Fibroblast of skin of abdomen (primary cell): ENCODE measurements around the gene KCNJ12.
"Not testable (repeated sequence)": the region's sequence is repeated elsewhere in the genome, so short reads cannot be mapped to it uniquely, and the experiment has no call there.

Experiments
- DNase-seq: peaks from one replicate; pipeline ENCODE4 v3.0.0-alpha.2; 2013

The KCNJ12 gene

DNA sequence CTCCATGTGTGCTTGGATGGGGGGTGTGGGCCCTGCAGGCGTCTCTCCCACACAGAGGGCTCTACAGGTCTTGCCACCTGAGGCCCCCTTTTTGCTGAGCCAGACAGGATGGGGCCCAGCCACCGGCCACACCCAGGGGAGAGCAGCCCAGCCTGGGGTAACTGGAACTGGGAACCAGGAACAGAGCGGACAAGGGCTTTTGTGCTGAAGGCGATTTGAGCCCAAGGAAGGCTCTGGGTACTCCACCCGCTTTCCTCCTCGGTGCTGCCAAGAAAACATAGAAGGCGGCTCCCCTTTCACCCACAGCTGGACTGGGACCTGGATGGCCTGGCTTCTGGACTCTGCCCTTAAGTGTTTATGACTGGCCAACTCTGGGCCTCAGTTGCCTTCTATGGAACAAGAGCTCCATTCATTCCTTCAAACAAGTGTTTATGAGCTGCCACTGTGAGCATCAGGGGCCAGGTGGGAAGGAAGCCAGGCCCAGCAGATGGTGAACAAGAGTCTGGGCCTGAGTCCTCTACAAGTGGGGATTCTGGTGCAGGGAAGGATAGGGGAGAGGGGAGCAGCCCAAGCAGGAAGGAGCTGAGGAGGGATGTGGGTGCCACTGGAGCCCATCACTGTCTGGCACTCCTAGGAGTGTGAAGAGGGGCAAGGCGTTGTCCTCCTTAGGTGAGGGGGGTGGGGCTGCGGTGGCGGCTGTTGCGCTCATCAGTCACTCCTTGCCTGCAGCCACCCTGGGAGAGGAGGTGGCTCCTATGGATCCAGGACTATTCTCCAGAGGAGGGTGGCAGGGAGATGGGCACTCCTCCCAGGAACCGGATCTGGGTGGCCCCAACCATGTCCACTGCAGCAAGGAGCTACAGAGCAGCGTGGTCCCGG lies 46.4 kb downstream of the KCNJ12 start:
- not testable (repeated sequence) for DNase-seq

DNA sequence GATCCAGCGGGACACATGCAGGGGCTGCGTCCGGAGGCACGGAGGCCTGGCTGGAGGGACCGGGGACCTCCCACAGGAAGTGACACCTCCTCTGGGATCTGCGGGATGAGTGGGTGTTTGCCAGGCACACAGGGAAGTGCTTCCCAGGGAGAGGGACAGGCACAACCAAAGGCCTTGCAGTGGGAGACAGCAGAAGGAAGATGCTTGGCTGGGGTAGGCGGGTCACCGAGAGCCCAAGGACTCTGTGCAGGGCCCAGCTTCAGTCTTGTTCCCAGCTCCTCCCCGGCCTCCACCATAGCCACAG lies 47.0 kb downstream of the KCNJ12 start:
- not testable (repeated sequence) for DNase-seq

DNA sequence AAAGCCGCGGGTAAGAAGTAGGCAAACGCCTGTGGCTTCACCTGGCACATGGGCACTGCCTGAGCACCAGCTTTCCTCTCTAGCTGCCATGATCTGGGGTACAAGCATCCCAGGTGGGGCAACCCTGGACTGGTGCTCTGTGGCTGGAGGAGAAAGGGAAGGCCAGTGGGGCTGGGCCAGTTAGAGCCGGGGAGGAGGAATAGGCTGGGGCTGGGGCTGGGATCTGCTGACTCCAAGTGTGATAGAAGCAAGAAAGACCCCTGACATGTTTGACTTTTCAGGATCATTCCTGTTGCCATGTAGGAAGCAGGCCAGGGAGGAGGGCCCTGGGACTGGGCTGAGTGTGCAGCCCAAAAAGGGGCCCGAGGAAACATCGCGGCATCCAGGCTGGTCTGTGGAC lies 48.5 kb downstream of the KCNJ12 start:
- DNase-seq, result not testable (repeated sequence)

DNA sequence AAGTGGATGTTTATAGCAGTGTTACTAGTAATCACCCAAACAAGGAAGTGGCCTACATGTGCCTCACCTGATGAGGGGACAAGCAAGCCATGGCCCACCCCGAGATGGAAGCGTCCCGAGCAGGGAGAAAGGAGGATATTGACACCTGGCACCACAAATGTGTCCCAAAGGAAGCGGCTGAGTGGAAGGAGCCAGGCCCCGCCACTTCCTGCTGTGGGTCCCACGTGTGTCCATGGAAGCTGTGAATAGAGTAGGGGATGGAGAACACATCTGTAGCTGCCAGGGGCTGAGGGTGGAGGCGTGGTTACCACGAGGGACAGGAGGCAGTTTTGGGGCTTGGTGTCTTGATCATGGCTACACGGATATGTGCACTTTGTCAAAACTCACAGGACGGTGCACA lies 49.2 kb downstream of the KCNJ12 start:
- DNase-seq, result no peak

DNA sequence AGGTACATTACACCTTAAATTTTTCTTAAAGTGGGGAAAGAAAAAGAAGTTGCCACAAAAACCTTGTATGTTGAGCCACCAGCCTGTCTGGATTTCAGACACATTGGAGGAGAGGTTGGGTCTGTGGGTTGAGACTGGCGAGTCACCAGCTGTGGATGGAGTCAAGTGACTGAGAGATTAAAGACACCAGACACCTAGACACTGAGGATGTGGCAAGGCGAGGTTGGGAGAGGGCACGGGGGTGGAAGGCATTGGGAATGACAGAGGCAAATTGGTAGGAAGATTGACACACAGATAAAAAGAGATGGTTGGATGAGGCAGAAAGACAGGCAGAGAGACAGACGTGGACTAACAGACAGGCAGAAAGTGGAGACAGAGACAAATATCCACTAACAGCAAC lies 49.6 kb downstream of the KCNJ12 start:
- peak; percentile 26 for DNase-seq

DNA sequence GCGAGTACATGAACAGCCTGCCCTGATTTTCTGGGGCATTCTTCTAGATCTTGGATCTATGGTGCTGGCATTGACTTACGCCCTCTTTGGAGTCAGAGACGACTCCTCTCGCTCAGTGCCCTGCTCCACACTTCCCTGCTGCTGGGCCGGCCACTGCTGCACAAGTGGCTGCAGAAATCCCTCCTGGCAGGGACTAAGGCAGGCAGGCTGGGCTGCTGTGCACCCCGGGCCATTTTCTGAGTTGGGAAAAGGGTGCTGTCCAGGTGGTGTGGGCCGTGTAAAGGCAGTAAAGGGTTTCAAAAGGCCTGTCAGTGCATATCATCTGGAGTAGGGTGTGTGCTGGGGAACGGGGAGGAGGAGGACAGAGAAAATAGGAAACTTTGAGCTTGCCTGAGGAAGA lies 50.1 kb downstream of the KCNJ12 start:
- DNase-seq, result not testable (repeated sequence)

DNA sequence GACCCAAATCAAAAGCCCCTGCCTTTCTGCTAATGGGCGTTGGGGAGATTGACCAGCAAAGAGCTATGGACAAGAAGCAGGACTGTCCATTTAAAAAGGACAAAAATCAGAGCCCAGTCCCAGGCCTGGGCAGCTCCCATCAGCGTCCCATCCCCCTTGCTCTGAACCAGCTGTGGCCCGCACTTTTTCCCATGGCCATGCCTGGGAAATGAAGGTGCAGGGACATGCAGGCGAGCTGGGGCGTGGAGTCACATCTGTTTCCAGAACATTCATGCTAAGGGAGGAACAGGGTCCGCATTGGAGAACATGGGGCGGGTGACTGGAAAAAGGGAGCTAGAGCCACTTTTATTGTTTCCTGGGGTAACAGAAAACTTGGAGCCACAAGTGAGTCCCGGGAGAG lies 50.7 kb downstream of the KCNJ12 start:
- DNase-seq, result not testable (repeated sequence)

DNA sequence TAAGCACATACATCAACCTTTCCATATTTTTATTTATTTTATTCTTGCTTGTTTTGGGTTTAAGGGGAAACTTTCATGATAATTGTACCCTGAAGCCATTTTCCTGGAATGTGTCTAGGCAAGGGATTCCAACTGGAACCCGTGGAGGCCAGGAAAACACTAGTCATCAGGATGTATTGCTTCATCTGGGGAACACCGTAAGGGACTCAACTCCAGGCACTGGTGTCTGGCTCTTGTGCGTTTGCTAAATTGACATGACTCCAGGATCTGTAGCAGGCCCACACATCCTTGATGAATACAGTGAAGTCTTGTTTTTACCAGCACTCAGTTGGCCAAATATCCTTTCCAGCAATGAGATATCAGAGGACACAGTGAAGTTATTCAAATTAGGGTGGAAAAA lies 51.6 kb downstream of the KCNJ12 start:
- DNase-seq, result not testable (repeated sequence)

DNA sequence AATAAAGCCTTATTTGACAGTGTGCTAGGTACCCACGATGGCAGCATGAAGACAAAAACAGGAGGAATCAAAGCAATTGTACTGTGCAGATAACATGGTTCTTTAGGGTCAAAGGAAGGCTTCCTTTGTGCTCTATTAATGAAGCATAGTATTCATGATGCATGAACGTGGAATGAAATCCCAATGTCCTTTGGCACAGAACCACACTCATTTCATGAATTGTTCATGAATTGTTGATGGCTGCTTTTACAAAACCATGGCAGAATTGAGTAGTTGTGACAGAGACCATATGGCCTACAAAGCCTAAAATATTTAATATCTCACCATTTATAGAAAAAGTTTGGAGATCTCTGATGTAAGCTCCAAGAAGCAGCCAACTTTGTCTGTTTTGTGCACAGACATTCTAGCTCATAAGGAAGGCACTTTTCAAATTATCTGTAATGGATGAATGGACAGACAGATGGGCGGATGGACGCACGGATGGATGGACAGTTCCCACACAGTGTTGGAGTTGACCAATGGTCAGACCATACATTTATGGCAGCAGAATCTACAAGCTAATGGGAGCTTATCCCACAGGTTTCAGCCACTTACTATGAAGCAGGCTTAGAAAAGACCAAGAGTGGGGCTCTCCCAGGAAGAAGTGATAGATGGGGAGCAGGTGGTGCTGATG lies 52.7 kb downstream of the KCNJ12 start:
- DNase-seq, result peak; percentile 67

DNA sequence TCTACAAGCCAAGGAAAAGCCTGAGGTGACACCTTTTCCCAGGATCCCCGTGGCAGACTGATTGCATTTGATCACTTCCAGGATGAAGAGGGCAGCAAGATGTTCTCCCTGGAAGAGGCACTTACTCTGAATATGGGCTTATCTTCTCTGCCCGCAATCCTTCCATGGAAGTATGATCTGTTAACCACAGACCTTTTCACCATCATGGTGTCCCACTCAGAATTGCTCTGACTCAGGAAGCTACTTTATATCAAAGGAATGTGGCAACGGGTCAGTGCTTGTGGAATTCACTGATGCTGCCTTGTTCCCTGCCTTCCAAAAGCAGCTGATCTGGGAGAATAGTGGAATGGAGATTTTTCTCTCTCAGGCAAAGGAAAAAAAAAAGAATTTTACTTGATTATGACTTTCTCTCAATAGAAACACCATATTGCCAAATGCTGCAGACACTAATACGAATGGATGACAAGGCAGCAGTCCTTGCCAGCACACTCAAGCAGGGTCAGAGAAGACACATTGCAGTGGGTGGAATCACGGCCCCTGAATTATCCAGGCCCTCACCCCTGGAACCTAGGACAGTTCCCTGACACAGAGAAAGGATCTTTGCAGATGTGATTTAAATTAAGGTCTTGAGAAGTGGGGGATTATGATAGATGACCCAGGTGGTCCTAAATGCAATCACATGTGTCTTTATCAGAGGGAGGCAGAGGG lies 53.9 kb downstream of the KCNJ12 start:
- DNase-seq, result peak; percentile 38

DNA sequence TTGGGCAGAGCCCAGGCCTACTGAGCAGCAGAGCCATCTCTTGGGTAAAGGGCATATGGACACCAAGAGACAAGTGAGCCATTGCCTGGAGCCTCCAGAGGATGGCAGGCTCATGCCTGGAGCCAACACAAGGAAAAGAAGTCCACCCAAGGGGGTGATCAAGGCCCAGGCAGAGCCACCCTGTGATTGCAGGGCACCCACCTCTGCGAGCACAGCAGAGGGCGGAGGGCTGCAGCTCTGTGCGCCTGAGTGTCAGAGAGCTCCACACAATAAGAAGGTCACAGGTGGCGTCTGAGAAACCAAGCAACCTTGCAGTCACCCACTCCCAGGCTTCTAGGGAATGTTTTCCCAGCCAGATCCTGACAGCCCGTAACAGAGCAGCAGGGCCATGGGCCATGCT lies 57.8 kb downstream of the KCNJ12 start:
- DNase-seq, result not testable (repeated sequence)

DNA sequence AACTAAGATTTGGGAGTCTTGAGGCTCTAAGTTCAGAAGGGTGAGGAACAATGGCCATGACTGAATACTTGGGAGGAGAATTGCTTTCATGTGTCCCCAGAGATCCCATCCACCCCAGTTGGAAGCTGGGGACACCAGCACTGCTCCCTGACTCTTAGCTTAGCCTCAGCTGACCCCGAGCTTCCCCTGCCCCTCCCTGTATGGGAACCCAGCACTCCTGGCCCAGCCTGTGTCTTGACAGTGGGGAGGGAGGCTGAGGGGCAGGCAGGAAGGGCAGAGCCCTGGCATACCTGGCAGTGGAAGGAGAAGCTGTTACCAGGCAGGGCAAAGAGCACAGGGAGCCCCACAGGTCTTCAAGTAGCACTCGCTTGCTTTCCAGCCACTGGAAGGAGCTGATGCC lies 58.8 kb downstream of the KCNJ12 start:
- not testable (repeated sequence) for DNase-seq

DNA sequence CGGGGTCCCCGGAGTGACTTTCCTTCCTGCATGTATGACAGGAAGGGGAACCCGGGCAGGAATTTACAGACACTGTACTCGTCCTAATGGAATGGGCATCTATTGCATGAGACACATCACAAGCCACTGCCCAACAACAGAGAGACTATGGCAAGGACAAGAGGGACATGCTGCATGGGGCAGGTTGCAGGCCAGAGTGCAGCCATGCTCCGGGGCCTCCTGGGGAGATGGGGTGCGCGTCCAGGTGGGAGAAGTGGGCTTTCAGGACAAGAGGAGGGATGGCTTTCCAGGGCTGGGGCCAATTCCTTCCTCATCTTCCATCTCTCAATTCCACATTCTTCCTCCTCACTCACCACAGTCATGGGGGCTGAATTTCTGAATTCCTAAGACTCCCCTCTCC lies 60.3 kb downstream of the KCNJ12 start:
- DNase-seq, result not testable (repeated sequence)

DNA sequence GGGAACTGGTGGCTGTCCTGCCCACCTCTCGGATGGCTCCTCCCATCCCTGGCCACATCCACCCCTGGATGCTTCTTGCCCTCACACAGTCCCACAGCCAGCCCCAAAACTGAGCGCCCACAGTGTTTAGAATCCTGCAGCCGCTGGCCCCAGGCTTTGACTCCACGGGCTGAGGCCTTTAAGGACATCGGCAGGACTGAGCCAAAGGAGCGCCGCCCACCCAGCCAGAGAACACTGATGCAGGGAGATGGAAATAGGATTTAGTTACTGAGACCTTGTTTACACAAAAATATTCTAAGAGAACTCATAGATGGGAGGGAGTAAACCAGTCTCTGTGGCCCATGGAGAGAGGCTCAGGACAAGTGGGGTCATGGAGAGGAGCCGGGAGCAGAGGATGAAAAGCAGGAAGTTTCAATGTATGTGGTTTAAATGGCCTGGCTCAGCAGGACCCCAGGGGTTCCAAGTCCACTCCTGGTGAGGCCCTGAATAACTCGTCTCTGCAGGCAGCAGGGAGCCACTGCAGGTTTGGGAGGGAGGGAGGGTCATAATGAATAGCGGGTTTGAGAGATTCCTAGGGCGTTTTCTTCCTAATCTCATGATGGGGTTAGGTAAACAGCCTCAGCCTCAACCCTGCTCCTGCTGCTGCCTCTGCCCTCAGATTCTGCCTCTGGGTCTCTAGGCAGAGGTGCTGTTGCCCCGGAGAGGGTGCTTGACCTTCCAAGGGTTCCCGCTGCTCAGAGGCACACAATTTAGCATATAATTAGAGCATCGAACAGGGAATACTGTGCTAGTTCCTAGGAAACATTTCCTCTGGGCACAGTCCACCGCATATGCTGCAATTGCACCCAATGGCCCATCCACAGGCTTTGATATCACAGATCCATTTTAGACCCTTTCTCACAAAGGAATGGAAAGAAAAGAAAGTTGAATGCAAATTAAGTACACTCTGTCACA lies 61.0 kb downstream of the KCNJ12 start:
- DNase-seq, result not testable (repeated sequence)

DNA sequence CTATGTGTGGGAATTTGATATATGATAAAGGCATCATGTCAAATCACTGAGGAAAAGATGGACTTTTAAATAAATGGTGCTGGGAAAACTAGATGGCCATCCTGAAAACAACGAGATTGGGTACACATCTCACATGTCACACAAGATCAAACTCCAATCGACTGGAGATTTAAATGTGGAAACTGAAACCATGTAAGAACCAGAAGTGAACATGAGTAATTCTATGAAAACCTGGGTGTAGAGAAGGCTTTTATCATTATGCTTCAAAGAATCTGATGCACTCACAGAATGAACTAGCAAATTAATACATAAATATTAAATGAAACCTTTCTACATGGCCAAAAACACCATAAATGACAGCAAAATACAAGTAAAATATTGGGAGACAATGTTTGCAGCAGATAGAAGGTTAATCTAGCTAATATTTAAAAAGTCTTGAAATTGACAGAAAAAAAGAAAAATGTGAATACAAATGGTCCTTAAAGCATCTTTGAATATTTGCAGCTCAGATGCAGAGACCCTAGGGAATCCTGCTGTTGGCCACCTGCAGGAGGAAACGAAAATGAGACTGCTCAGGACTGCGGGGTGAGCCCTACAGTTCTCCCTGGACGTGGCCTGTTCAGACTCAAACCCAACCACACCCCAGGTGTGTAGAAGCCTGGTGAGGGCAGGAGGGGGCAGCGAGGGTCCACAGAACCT lies 62.3 kb downstream of the KCNJ12 start:
- DNase-seq, result not testable (repeated sequence)

DNA sequence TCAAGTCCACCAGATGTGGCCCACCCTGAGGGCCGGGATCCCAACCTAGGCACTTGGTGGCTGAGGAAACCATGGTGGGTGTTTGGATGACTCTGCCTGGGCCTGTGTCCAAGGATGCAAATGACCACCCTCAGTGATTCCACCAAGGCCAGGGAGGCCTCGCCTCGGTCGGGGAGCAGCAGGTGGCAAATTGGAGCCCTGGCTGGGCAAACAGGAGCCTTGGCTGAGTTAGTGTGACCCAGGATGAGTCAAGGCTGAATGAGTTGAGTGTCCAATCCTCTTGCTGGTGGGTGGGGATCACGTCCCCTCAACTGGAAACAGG lies 62.8 kb downstream of the KCNJ12 start:
- DNase-seq, result not testable (repeated sequence)

DNA sequence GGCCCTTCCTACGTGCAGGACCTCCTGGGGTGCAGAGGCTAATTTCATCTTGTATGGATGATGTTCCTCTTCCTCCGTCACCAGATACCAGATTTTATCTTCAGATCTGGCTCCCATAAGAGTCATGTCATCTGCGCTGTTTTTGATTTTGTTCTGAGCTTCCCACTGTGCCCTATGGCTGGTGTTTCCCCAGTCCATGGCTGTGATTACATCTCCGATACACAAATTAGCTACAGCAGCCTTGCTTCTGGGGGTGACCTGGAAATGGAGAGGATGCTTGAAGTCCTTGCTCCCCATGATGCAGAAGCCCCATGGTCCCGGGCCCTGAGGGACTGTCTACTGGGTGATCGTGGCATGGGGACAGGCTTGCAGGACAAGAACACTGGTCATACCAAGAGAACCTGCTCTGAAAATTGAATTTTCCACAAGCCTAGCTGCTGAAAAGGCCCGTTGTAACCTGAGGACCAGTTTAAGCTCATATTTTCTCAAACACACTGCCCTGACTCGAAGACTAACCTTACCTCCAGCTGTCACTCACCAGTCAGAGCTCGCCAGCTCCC lies 69.0 kb downstream of the KCNJ12 start:
- no peak for DNase-seq

DNA sequence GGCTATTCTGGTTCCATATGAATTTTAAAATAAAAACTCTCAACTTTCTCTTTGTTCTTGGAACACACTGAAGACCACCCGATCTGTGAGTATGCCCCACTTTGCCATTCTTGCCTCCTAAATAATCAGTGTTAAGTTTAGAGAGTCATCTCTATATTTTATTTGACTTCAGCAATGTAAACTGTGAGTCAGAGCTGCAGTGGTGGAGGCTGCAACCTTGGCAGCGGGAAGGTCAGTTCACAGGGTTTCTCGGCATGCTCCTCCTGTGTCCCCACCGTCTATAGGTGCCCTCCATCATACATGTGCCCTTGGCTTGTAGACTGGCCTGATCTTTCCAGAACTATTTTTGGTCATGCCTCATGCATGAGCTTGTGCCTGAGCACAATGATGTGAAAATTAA lies 71.4 kb downstream of the KCNJ12 start:
- DNase-seq, result not testable (repeated sequence)

DNA sequence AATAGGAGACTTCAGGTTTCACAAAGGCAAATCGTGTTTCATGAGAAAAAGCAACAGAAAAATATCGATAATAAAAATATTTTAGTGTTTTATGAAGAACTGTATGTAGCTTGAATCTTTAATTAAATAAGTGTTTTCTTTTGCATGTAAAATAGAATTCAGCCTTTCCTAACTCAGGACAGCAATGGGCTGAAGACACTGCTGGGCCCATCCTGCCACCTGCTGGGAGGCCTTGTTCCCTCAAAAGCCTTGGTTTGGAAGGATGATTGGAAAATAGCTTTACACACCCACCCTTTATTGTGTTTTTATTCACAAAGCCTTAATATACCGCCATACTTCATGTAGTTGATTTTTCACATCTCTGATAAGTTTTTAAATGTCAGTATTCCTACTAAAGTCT lies 73.7 kb downstream of the KCNJ12 start:
- not testable (repeated sequence) for DNase-seq

DNA sequence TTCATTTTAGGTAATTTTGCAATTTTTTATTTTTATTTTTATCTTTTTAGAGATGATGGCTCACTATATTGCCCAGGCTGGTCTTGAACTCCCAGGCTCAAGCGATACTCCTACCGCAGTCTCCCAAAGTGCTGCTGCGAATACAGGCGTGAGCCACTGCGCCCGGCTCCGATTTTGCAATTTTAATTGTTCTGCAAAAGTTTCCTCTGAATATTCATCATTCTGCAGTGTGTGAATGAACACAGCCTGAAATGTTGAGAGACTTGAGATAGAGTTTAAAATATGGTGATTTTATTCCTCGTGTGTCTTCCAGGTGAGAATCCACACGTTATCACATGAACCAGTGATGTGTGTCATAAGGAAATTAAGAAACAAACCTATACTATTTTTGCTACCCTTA lies 75.8 kb downstream of the KCNJ12 start:
- DNase-seq, result no peak

DNA sequence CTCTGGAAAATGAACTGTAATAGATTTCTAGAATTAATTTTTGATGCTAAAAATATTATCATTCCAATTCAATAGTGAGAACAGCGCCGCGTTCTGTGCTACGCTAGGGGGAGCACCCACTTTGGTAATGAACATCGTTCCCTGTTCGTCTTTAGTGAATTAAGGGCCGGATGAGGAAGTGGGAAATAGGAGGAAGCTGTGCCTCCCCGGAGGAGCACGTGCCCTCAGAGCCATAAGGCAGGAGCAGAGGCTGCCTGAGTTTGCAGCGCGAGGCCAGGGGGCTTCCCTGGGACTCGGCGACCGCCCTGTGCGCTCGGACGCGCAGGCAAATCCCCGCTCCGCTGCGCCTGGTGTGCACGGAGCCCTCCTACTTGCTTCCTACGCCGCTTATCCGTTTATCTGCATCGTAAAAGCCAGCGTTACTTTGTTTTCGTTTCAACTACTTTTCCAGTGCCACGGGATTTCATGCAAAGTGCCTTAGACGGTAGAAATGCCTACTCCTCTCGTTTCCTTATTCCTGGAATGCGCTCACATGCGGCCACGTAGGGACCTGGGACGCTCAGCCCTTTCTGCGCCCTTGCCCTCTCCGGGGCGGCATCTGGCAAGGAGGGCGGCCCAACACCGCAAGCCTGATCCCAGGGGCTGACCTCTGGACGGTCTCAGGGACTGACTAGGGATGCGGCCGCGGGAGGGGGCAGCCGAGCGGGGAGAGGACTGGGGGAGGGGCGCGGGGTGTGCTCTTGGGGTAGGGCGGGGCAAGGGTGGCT lies 76.4 kb downstream of the KCNJ12 start:
- DNase-seq, result peak; percentile 80
